ENCODE data around the gene THPO.

The THPO gene

GRCh38 chr3:184377882-184378445 lies at the start of gene THPO:
Gene THPO, minus strand, starts transcription at chr3:184378207. Its CDS starts 1,948 bp downstream, at chr3:184376259.
- no peak for DNase-seq

DNA sequence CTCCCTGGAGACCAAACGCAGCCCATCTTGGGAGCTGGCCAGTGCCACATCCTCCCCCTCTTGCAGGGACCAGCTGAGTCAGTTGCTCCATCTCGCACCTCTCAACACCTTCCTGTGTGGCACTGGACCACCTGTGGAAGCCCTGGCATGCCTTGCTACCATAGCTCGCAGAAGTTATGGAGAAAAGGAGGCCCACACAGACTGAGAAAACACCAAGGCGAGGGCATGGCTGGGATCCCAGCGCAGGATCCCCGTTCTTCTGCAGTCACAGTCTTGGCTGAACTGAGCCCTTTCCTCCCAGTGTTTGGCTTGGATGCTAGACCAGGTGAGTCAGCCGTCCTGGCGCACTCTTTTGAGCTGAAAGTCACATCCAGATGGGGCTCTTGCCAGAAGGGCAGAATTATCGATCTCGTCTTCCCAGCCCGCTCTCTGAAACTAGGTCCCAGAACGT lies 48.7 kb upstream of the THPO start:
- DNase-seq, result no peak

DNA sequence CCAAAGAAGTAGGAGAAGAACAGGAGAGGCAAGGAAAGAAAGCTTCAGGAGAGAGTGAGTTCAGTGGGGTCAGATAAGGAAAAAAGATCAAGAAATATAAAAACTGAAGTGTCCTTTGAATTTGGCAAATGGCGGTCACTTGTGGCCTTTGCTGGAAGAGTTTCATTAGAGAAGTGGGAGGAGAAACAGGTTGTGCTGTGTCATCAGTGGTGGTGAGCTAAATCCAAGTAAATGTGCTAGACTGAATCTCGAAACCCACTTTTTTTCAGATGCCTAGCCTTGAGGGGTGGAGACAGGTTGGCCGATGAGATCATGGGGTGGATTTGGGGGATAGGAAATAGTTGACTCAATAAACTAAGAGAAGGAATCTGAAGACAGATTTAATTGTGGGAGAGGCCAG lies 45.6 kb upstream of the THPO start:
- DNase-seq, result no peak

DNA sequence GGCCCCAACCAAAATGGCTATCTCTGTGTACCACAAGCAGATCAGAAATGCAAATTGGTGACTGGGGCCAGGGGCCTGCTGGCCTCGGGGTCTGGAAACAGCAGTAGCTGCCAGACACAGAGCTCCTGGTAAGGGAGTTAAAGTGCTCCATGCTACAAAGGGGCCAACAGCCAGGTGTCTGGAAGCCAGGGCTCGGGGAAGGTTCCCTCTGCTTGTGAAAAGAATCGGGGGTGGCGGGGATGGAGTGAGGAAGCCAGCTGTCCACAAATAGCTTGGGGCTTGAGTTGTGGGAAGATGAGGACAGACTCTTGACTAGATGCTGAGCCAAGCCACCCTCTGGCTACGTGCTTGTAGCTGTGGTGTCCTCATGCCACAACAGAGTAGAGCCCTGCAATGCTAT lies 41.2 kb upstream of the THPO start:
- no peak for DNase-seq

- peak; percentile 69 for DNase-seq
Observed at GRCh38 chr3:184417619-184418327, 39.8 kb upstream of the THPO start.

- DNase-seq, result no peak
Observed at GRCh38 chr3:184415203-184415490, 37.1 kb upstream of the THPO start.

GRCh38 chr3:184414418-184415202 lies 36.6 kb upstream of the THPO start:
- no peak for DNase-seq

DNA sequence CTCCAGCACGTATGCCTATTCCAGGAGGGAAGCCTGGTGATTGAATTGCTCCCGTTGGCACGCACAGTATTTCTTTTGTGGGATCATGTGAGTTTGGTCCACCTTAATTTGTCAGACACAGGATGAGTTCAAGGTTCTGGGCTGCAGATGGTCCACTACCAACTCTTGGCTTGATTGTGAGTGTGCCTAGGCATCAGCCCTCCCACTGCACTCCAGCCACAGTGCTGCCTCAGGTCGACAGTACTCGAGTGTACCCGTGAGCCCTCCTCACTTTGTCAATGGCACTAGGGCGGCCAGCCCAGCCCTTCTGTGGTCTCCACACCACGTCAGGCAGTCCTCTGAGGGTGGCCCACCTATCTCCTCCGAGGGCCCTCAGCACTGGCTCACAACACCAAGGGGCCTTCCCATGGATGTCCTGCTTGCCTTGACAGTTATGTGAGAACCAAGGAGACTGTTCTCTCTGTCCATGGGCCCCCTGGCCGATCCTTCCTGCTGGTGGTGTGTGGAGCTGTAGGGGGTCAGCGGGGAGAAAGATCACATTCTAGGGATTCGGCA lies 32.0 kb upstream of the THPO start:
- no peak for DNase-seq

GRCh38 chr3:184409331-184409926 lies 31.4 kb upstream of the THPO start:
- DNase-seq, result no peak

DNA sequence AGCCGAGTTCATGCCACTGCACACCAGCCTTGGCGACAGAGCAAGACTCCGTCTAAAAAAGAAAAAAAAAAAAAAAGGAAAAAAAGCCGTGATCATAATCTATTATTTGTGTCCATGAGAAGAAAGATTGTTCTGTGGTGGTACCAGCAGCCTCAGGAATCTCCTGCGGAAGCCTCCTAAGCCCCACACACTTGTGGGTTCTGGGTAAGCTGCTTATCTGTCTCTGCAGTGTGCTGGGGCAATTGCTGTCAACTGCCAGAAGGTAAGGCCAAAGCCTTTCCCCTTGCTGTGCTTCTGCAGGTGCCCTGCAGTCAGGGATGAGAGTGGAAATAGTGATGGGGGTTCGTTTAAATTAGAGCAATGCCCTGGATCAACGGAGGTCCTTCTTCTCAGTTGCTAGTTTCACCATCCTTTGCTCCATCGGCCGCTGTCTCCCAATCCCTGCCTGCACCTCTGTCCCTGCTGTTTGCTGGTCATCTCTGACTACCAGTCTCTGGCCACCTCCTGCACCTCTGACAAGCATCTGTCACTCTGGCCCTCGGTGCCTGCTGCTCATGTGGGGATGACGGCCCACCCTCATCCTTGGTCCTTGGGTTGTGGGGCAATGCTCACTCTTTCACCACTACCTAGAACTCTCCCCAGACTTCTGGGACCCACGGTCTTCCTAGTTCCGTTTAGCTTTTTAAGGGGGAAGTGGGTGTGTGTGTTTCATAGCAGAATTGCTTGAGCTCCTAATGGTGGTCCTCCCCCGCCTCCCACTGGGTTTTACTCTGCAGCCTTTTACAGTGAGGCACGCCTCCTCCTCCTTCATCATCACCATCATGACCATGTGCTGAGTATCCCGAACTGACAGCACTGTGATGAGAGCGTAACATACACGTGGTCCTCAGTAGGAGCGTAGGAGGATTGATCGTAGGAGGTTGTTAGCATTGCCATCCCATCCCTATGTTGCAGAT lies 27.3 kb upstream of the THPO start:
- DNase-seq, result no peak

DNA sequence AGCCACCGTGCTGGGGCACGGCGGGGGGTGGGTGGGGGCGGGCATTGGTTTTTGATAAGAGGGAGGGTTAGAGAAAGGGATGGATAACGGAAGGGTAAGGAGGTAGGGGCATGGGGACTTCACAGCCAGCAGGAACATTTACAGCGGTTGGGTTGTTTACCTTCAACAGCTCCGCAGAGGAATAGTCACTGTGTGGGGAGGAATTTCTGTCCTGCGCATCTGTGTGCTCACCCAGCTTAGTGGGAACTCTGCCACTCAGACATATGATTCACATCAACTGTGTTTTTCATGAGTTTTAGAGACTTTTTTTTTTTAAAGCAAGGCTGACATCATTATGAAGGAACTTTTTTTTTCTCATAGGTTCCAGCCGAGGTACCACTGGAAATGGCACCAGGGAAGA lies 21.4 kb upstream of the THPO start:
- peak; percentile 92 for DNase-seq

GRCh38 chr3:184395320-184395660 lies 17.3 kb upstream of the THPO start:
- DNase-seq, result no peak

GRCh38 chr3:184391266-184391665 lies 13.3 kb upstream of the THPO start:
- no peak for DNase-seq

GRCh38 chr3:184389935-184390528 lies 12.0 kb upstream of the THPO start:
- no peak for DNase-seq

DNA sequence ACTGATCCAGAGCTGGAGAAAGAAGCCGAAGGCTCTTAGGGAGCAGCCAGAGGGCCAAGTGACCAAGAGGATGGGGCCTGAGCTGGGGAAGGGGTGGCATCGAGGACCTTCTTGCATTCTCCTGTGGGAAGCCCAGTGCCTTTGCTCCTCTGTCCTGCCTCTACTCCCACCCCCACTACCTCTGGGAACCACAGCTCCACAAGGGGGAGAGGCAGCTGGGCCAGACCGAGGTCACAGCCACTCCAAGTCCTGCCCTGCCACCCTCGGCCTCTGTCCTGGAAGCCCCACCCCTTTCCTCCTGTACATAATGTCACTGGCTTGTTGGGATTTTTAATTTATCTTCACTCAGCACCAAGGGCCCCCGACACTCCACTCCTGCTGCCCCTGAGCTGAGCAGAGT lies 11.4 kb upstream of the THPO start:
- DNase-seq, result no peak

- no peak for DNase-seq
Observed at GRCh38 chr3:184388936-184389230, 10.9 kb upstream of the THPO start.

DNA sequence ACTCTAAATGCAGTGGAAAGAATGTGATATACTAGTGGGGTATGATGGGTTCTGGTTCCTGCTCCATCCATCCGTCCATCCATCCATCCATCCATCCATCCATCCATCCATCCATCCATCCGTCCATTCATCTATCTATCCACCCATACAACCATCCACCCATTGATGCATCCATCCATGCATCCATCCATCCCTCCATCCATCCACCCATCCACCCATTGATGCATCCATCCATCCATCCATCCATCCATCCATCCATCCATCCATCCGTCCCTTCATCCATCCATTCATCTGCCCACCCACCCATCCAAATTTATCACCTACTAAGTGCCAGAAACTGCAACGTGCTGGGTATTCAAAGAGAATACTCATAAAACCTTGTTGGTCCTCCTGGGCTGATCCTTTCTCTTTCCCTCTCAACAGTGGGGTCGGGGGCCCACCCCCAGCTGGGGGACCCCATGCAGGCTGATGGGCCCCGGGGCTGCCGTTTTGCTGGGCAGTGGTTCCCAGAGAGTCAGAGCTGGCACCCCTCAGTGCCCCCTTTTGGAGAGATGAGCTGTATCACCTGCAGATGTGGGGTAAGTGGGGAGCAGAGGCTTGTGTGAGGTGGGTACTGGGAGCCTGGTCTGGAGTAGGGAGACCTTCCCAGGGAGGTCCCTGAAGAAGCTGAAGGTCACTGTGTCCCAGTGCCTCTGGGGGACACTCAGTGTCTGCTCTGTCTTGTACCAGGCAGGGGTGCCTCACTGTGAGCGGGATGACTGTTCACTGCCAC lies 10.3 kb upstream of the THPO start:
- DNase-seq, result no peak

DNA sequence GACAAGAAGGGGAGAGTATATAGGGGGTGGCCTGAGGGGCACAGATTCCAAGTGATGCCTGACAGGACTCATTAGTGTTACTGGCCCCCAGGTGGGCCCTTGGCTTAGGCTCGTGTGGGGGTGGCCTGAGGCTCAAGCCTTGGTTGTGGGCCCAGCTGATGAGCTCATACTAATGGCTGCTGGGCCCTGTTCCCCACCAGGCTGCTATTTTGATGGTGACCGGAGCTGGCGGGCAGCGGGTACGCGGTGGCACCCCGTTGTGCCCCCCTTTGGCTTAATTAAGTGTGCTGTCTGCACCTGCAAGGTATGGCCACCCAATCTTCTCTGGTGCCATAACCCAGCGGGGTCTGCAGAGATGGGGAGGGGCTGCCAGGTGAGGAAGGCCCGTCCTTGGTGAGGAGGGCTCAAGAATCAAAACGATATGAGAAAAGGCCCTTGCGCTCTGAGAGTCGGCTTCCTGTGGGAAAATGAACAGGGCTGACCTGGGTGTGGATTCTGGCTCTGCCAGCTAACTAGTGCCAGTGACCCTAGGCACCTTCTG lies 9.2 kb upstream of the THPO start:
- no peak for DNase-seq

GRCh38 chr3:184386047-184386806 lies 8.2 kb upstream of the THPO start:
- DNase-seq, result no peak

DNA sequence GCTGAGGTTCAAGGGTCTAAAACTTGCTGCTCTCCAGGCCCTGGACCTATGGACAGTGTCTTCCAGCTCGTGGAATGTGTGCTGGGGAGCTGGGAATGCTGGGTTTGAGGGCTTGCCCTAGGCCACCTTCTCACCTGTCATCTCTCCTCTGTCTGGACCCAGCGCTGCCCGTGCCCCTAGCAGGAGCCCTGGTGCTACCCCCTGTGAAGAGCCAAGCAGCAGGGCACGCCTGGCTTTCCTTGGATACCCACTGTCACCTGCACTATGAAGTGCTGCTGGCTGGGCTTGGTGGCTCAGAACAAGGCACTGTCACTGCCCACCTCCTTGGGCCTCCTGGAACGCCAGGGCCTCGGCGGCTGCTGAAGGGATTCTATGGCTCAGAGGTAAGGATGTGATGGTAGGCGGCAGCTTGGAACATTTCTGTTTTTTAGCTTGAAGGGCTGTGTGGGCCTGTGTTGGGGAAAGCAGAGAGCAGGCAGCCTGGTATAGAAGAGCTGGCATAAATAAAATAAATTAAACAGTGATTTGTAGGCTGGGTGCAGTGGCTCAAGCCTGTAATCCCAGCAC lies 6.9 kb upstream of the THPO start:
- DNase-seq, result no peak
